K562 (cell line): ENCODE results near the gene COL5A3. TPM values are rescaled to one million over a fixed set of nuclear protein-coding genes. Genes with fewer than 3 reads are reported as not detected.
A peak's percentile ranks its signal among the peaks of the same experiment; 100 is the strongest.

Source experiments
- ATAC-seq: fragments of 200-7000 bp; cut with Tn5 transposase; 3 replicates; pipeline ENCODE4 v1.9.1; 2020; ENCODE audit warnings: moderate library complexity
- BruUV-seq: library from RNA; stranded (reverse); fragments of 400-500 nt; replicated peaks from 2 replicates; lab custom pipeline; 2021; lab: Mats Ljungman, UMichigan
- CTCF ChIA-PET: fragments of 300-600 bp; formaldehyde crosslinking; extraction: SDS; loops from one replicate; lab custom pipeline; 2021; ENCODE audit warnings: low intra/inter-chr PET ratio; lab: Yijun Ruan, JAX
- POLR2A ChIA-PET: fragments of 300-600, 350-650 bp; sonication (Branson Sonifier 250); formaldehyde crosslinking; extraction: SDS; loops from one replicate; lab custom pipeline; 2021; ENCODE audit warnings: antibody characterized with exemption, inconsistent platforms; lab: Yijun Ruan, JAX
- DNase-seq, 4 experiments: peaks; one replicate each; pipeline versions ENCODE4 v3.0.0 to v3.0.0-alpha.2; 2011 to 2018; ENCODE audit warnings: low spot score in 3 of 4, mixed read lengths in 3 of 4; ENCODE audit errors: extremely low read depth in 1 of 4
- FAIRE-seq: peaks from 2 replicates; lab custom pipeline; 2011; peaks lifted over from hg19 to GRCh38; lab: Jason Lieb, UNC
- H2AFZ ChIP-seq: 2 replicates; pipeline ENCODE4 v1.6.0; 2011; ENCODE audit warnings: low read depth, low read length, control low read depth, inconsistent platforms
- H3K27ac ChIP-seq: fragments of 200-600 bp; 3 replicates; pipeline ENCODE4 v1.8.0; 2011; ENCODE audit warnings: low read depth, mild to moderate bottlenecking, control low read depth, inconsistent platforms, low read length, moderate library complexity, mixed read lengths; ENCODE audit errors: extremely low read depth
- H3K27me3 ChIP-seq, 2 experiments: fragments of 300-600 bp in 1 of 2; 2 replicates in 1 of 2; 3 replicates in 1 of 2; pipeline versions ENCODE4 v1.6.0 to v1.8.0; 2011; ENCODE audit warnings: inconsistent platforms in 2 of 2, low read length in 2 of 2, mild to moderate bottlenecking in 1 of 2, mixed read lengths in 1 of 2, moderate library complexity in 1 of 2; ENCODE audit not compliant: control insufficient read depth in 2 of 2, insufficient read depth in 2 of 2
- H3K36me3 ChIP-seq: fragments of 300-600 bp; 3 replicates; pipeline ENCODE4 v1.8.0; 2011; ENCODE audit warnings: mild to moderate bottlenecking, low read length, inconsistent platforms; ENCODE audit not compliant: control insufficient read depth, insufficient read depth
- H3K4me1 ChIP-seq, 2 experiments: fragments of 200-600 bp in 1 of 2; replicated peaks in 1 of 2; 2 replicates in 1 of 2; 3 replicates in 1 of 2; pipeline versions ENCODE4 v1.5.1 to v1.8.0; 2011; ENCODE audit warnings: inconsistent platforms in 2 of 2, low read length in 2 of 2, mild to moderate bottlenecking in 1 of 2, mixed read lengths in 1 of 2, moderate library complexity in 1 of 2; ENCODE audit not compliant: control insufficient read depth in 2 of 2, insufficient read depth in 2 of 2
- H3K4me2 ChIP-seq: 2 replicates; pipeline ENCODE4 v1.6.1; 2011; ENCODE audit warnings: low read length, control low read depth, inconsistent platforms, mixed read lengths; ENCODE audit not compliant: insufficient read depth
- H3K4me3 ChIP-seq: fragments of 200-600 bp; sonication (generic), shearing (Covaris generic); 2 replicates; pipeline ENCODE4 v1.5.1; 2016; ENCODE audit warnings: control low read depth, inconsistent platforms
- H3K79me2 ChIP-seq: fragments of 200-600 bp; 3 replicates; pipeline ENCODE4 v1.8.0; 2011; ENCODE audit warnings: low read length, inconsistent platforms; ENCODE audit not compliant: control insufficient read depth, insufficient read depth
- H3K9ac ChIP-seq, 2 experiments: 2 replicates each; pipeline versions ENCODE4 v1.6.0 to v1.6.1; 2011; ENCODE audit warnings: low read depth in 2 of 2, low read length in 2 of 2, control low read depth in 1 of 2, inconsistent platforms in 1 of 2, mild to moderate bottlenecking in 1 of 2, mixed read lengths in 1 of 2; ENCODE audit not compliant: insufficient read depth in 1 of 2
- H3K9me1 ChIP-seq: one replicate; pipeline ENCODE4 v1.6.0; 2011; ENCODE audit warnings: inconsistent platforms, mild to moderate bottlenecking, low read length, moderate library complexity; ENCODE audit not compliant: control insufficient read depth, insufficient read depth
- H3K9me3 ChIP-seq: replicated peaks from 2 replicates; pipeline ENCODE4 v1.5.1; 2011; ENCODE audit warnings: low read depth, low read length, inconsistent platforms; ENCODE audit not compliant: control insufficient read depth, insufficient read depth
- H4K20me1 ChIP-seq: replicated peaks from 2 replicates; pipeline ENCODE4 v1.6.1; 2011; ENCODE audit warnings: low read length, inconsistent platforms, mixed read lengths; ENCODE audit not compliant: control insufficient read depth, insufficient read depth
- ARID3A ChIP-seq: IDR thresholded peaks from 2 replicates; pipeline ENCODE4 v1.6.1; 2012; ENCODE audit warnings: low read depth, low read length, improper control_type of control experiment, borderline replicate concordance
- NFIC ChIP-seq: fragments of 450-650 bp; IDR thresholded peaks from 2 replicates; pipeline ENCODE4 v1.6.1; 2017; ENCODE audit warnings: mild to moderate bottlenecking, inconsistent platforms
- NFIX ChIP-seq: fragments of 250-450 bp; sonication (Bioruptor Pico); IDR thresholded peaks from 2 replicates; pipeline ENCODE4 v1.4.0; 2020; ENCODE audit warnings: low read depth, mild to moderate bottlenecking, moderate library complexity
- POLR2AphosphoS2 ChIP-seq: IDR thresholded peaks from 2 replicates; pipeline ENCODE4 v1.6.1; 2012; ENCODE audit warnings: low read length, improper control_type of control experiment
- SRSF1 ChIP-seq: fragments of 200-400 bp; formaldehyde crosslinking; IDR thresholded peaks from 2 replicates; pipeline ENCODE4 v1.6.1; 2017; ENCODE audit warnings: mild to moderate bottlenecking, low read depth, low read length, moderate library complexity
- WGBS: fragments of 100-300 bp; shearing (Covaris generic); methylation state at CpG from one replicate; pipeline ENCODE4 v1.1.6; 2016; ENCODE audit warnings: low coverage, mixed read lengths; ENCODE audit not compliant: insufficient coverage; ENCODE audit errors: missing lambda C conversion rate; 5-methylcytosine and 5-hydroxymethylcytosine counted together
- in situ Hi-C: fragments of 300-500 bp; cut with MboI; formaldehyde crosslinking; loops from 4 replicates; pipeline ENCODE4 v1.15.0; 2018; ENCODE audit warnings: inconsistent platforms, mixed read lengths
- intact Hi-C: fragments of 100-400 bp; cut with micrococcal nuclease; formaldehyde crosslinking; loops from 2 replicates; pipeline ENCODE4 v1.14.2; 2022
- polyA plus RNA-seq, 8 experiments: library from polyadenylated mRNA; depleted of rRNA in 4 of 8; stranded (reverse) in 5 of 8; unstranded in 3 of 8; fragments of >200 nt; fragmentation: Nextera tagmentation in 2 of 8; fragmentation: Illumina TruSeq in 1 of 8; extraction: Ambion mirVana in 2 of 8; extraction: Trizol in 1 of 8; gene quantifications; 2 replicates each; pipeline versions ENCODE4 v1.2.1 to v1.2.3, GENCODE V29; 2011 to 2014; ENCODE audit warnings: inconsistent platforms in 1 of 8, missing spikeins in 1 of 8
- total RNA-seq, 7 experiments: library from RNA; depleted of rRNA in 6 of 7; stranded (reverse); fragments of >200 nt in 6 of 7; fragmentation: Illumina TruSeq in 2 of 7; extraction: Trizol in 2 of 7; gene quantifications; 2 replicates each; pipeline versions ENCODE4 v1.2.1 to v1.2.3, GENCODE V29; 2011 to 2021; ENCODE audit warnings: low replicate concordance in 1 of 7

Gene COL5A3
- total and polyA plus RNA-seq, 9 of the 15 experiments (the other 6 are each of a cell fraction or from before 2014, with no cell fraction given): 0.01 to 0.02 TPM; not detected in 7

- Histone ChIP-seq H3K4me1 (no peaks in the 10 kb centered on the region), H3K4me3 (no peak overlapping the region), H3K9me1 (no peaks in the 10 kb centered on the region), H3K27ac (no peak overlapping the region), H3K79me2 (no peaks in the 10 kb centered on the region), H2AFZ (no peak overlapping the region), H3K4me2 (no peak overlapping the region), H3K9ac (no peak overlapping the region; a peak in 1 of 4 replicates), H3K27me3 (peaks cover 13 to 58% of the 10 kb centered on the region in 2 experiments; a peak in 4 of 5 replicates), H3K36me3 (no peaks in the 10 kb centered on the region), H4K20me1 (no peaks in the 10 kb centered on the region), H3K9me3 (no peaks in the 10 kb centered on the region)
- ChIA-PET CTCF (no interaction called here), POLR2A (no interaction called here)
- ATAC-seq: no peak
- intact Hi-C loops (no loop called here), in situ Hi-C loops (no loop called here)
- no peak for FAIRE-seq
- no TSS peak for BruUV-seq
- no peak for DNase-seq
- TF ChIP-seq POLR2AphosphoS2: no peak
- TF ChIP-seq NFIX (CRISPR knock-in tag): peak; percentile 75
- TF ChIP-seq NFIC: peak; percentile 95
- no peak for TF ChIP-seq ARID3A
- no peak for TF ChIP-seq SRSF1
- WGBS: 0% methylated on average over 5 of the region's 5 CpGs
Observed at GRCh38 chr19:10037809-10038208, 27.5 kb upstream of the COL5A3 start.
